Trophoblast cell (in vitro differentiated cells and primary cell): ENCODE results near the gene ZNF263.

Source experiments
- DNase-seq, 2 donors: peaks; one replicate each; pipeline ENCODE4 v3.0.0-alpha.2; 2016
- H2AFZ ChIP-seq: 2 replicates; pipeline ENCODE4 v1.6.1; 2013; ENCODE audit warnings: low read length, moderate library complexity, mild to moderate bottlenecking; ENCODE audit not compliant: insufficient read depth, poor library complexity
- H2AK5ac ChIP-seq: 2 replicates; pipeline ENCODE4 v1.6.1; 2013; ENCODE audit warnings: mild to moderate bottlenecking, low read length
- H2BK120ac ChIP-seq: 2 replicates; pipeline ENCODE4 v1.6.1; 2013; ENCODE audit warnings: low read length, mild to moderate bottlenecking, moderate library complexity; ENCODE audit not compliant: insufficient read depth, poor library complexity
- H2BK12ac ChIP-seq: 2 replicates; pipeline ENCODE4 v1.6.1; 2013; ENCODE audit warnings: mild to moderate bottlenecking, low read length, moderate library complexity
- H2BK5ac ChIP-seq: 2 replicates; pipeline ENCODE4 v1.6.1; 2013; ENCODE audit warnings: low read length, low read depth, moderate library complexity, mild to moderate bottlenecking; ENCODE audit not compliant: poor library complexity
- H3K14ac ChIP-seq: 2 replicates; pipeline ENCODE4 v1.6.1; 2013; ENCODE audit warnings: mild to moderate bottlenecking, low read length
- H3K18ac ChIP-seq: 2 replicates; pipeline ENCODE4 v1.6.1; 2013; ENCODE audit warnings: mild to moderate bottlenecking, low read length
- H3K23ac ChIP-seq: 2 replicates; pipeline ENCODE4 v1.6.1; 2013; ENCODE audit warnings: low read length
- H3K27ac ChIP-seq: 2 replicates; pipeline ENCODE4 v1.5.1; 2013; ENCODE audit warnings: low read depth, mild to moderate bottlenecking, inconsistent platforms, low read length, moderate library complexity
- H3K27me3 ChIP-seq: 2 replicates; pipeline ENCODE4 v1.6.1; 2013; ENCODE audit warnings: inconsistent platforms, mild to moderate bottlenecking, low read length, moderate library complexity; ENCODE audit not compliant: insufficient read depth
- H3K36me3 ChIP-seq, 2 experiments: 1 replicate in 1 of 2; 2 replicates in 1 of 2; pipeline ENCODE4 v1.6.1; 2013; ENCODE audit warnings: low read length in 2 of 2, mild to moderate bottlenecking in 2 of 2, moderate library complexity in 1 of 2; ENCODE audit not compliant: insufficient read depth in 2 of 2, control insufficient read depth in 1 of 2
- H3K4ac ChIP-seq: 2 replicates; pipeline ENCODE4 v1.6.1; 2013; ENCODE audit warnings: low read depth, mild to moderate bottlenecking, low read length, moderate library complexity
- H3K4me1 ChIP-seq, 2 experiments: 1 replicate in 1 of 2; 2 replicates in 1 of 2; pipeline ENCODE4 v1.6.1; 2013; ENCODE audit warnings: low read length in 2 of 2, mild to moderate bottlenecking in 2 of 2, moderate library complexity in 1 of 2; ENCODE audit not compliant: insufficient read depth in 2 of 2, control insufficient read depth in 1 of 2
- H3K4me2 ChIP-seq: 2 replicates; pipeline ENCODE4 v1.6.1; 2013; ENCODE audit warnings: inconsistent platforms, mild to moderate bottlenecking, low read length, moderate library complexity
- H3K4me3 ChIP-seq: 2 replicates; pipeline ENCODE4 v1.5.1; 2013; ENCODE audit warnings: mild to moderate bottlenecking, low read depth, low read length, inconsistent platforms
- H3K79me1 ChIP-seq: one replicate; pipeline ENCODE4 v1.6.1; 2013; ENCODE audit warnings: low read length
- H3K79me2 ChIP-seq: 2 replicates; pipeline ENCODE4 v1.6.1; 2013; ENCODE audit warnings: low read length, mild to moderate bottlenecking; ENCODE audit not compliant: control insufficient read depth, insufficient read depth, poor library complexity
- H3K9ac ChIP-seq: 2 replicates; pipeline ENCODE4 v1.6.1; 2013; ENCODE audit warnings: mild to moderate bottlenecking, low read length
- H3K9me3 ChIP-seq: 2 replicates; pipeline ENCODE4 v1.6.1; 2013; ENCODE audit warnings: low read depth, mild to moderate bottlenecking, control low read depth, inconsistent platforms, low read length; ENCODE audit not compliant: insufficient read depth
- H4K12ac ChIP-seq: 2 replicates; pipeline ENCODE4 v1.6.1; 2013; ENCODE audit warnings: low read depth, mild to moderate bottlenecking, low read length, moderate library complexity
- H4K8ac ChIP-seq: 2 replicates; pipeline ENCODE4 v1.6.1; 2013; ENCODE audit warnings: low read depth, mild to moderate bottlenecking, low read length, moderate library complexity
- H4K91ac ChIP-seq: one replicate; pipeline ENCODE4 v1.6.1; 2013; ENCODE audit warnings: low read depth, mild to moderate bottlenecking, low read length, moderate library complexity
- WGBS: extraction: QIAGEN DNeasy Blood & Tissue Kit; methylation state at CpG from one replicate; pipeline ENCODE4 v1.1.7; 2013; ENCODE audit warnings: missing lambda C conversion rate; ENCODE audit not compliant: insufficient read length, insufficient coverage; ENCODE audit errors: extremely low coverage; 5-methylcytosine and 5-hydroxymethylcytosine counted together

The ZNF263 gene

GRCh38 chr16:3252967-3253366 is 30.3 kb upstream of the ZNF263 start:
- Histone ChIP-seq H3K18ac (no peak overlapping the region), H3K36me3 (no peaks in the 10 kb centered on the region), H2BK120ac (no peak overlapping the region), H3K14ac (no peak overlapping the region), H3K79me1 (no peaks in the 10 kb centered on the region), H3K4ac (no peak overlapping the region), H3K4me3 (no peak overlapping the region), H3K9me3 (peaks cover 47% of the 10 kb centered on the region), H3K27ac (no peak overlapping the region), H3K79me2 (no peaks in the 10 kb centered on the region), H3K23ac (no peak overlapping the region), H3K4me2 (no peak overlapping the region), H3K9ac (no peak overlapping the region), H2BK12ac (no peak overlapping the region), H4K8ac (no peak overlapping the region), H2AFZ (no peak overlapping the region), H4K91ac (no peak overlapping the region), H4K12ac (no peak overlapping the region), H2AK5ac (no peak overlapping the region), H3K27me3 (no peaks in the 10 kb centered on the region), H3K4me1 (no peaks in the 10 kb centered on the region), H2BK5ac (no peak overlapping the region)
- no peak for DNase-seq
- WGBS = no CpG with 5 or more reads among the region's 4 CpGs

- no peak overlapping the region for H3K23ac ChIP-seq
- H4K91ac ChIP-seq = no peak overlapping the region
- no peak overlapping the region for H3K4me2 ChIP-seq
- no peak overlapping the region for H3K18ac ChIP-seq
- H2BK12ac ChIP-seq = no peak overlapping the region
- H3K4me1 ChIP-seq = no peaks in the 10 kb centered on the region
- DNase-seq = no peak
- H4K12ac ChIP-seq = no peak overlapping the region
- H3K36me3 ChIP-seq = no peaks in the 10 kb centered on the region
- H3K14ac ChIP-seq = no peak overlapping the region
- no peak overlapping the region for H3K9ac ChIP-seq
- no peak overlapping the region for H3K4ac ChIP-seq
- H4K8ac ChIP-seq = no peak overlapping the region
- H2AFZ ChIP-seq = no peak overlapping the region
- H2BK5ac ChIP-seq = no peak overlapping the region
- no peaks in the 10 kb centered on the region for H3K27me3 ChIP-seq
- no peak overlapping the region for H2BK120ac ChIP-seq
- no peak overlapping the region for H3K4me3 ChIP-seq
- no peaks in the 10 kb centered on the region for H3K79me1 ChIP-seq
- no peak overlapping the region for H2AK5ac ChIP-seq
- H3K79me2 ChIP-seq = no peaks in the 10 kb centered on the region
- peaks cover 43% of the 10 kb centered on the region for H3K9me3 ChIP-seq
- WGBS = no CpG with 5 or more reads among the region's 35 CpGs
- no peak overlapping the region for H3K27ac ChIP-seq
Measured at GRCh38 chr16:3254309-3254708, 29.0 kb upstream of the ZNF263 start.

- Histone ChIP-seq H2BK5ac (no peak within 1 kb of the TSS), H4K91ac (no peak within 1 kb of the TSS), H4K8ac (no peak within 1 kb of the TSS), H2AK5ac (no peak within 1 kb of the TSS), H3K4me3 (no peak within 1 kb of the TSS), H2BK120ac (no peak within 1 kb of the TSS), H3K9ac (no peak within 1 kb of the TSS), H3K23ac (no peak within 1 kb of the TSS), H3K4ac (no peak within 1 kb of the TSS), H3K79me1 (no peaks in the 10 kb centered on the region), H3K27ac (no peak within 1 kb of the TSS), H3K18ac (no peak within 1 kb of the TSS), H3K14ac (no peak within 1 kb of the TSS), H3K9me3 (peaks cover 36% of the 10 kb centered on the region), H4K12ac (no peak within 1 kb of the TSS), H2AFZ (no peak within 1 kb of the TSS), H3K79me2 (no peaks in the 10 kb centered on the region), H2BK12ac (no peak within 1 kb of the TSS), H3K4me1 (no peaks in the 10 kb centered on the region), H3K36me3 (no peaks in the 10 kb centered on the region), H3K27me3 (no peaks in the 10 kb centered on the region), H3K4me2 (no peak within 1 kb of the TSS)
- no CpG with 5 or more reads among the region's 14 CpGs for WGBS
- peak; percentile 15 to 31 for DNase-seq
Measured at GRCh38 chr16:3256146-3256865, 27.0 kb upstream of the ZNF263 start, which contains the start of gene MEFV. Gene MEFV, minus strand, starts transcription at chr16:3256633. Its CDS starts 46 bp downstream, at chr16:3256587.

GRCh38 chr16:3256866-3257465 is 26.3 kb upstream of the ZNF263 start:
- no peak overlapping the region for H3K14ac ChIP-seq
- no peaks in the 10 kb centered on the region for H3K27me3 ChIP-seq
- no peak overlapping the region for H2AFZ ChIP-seq
- H3K18ac ChIP-seq = no peak overlapping the region
- no peak overlapping the region for H2AK5ac ChIP-seq
- H2BK5ac ChIP-seq = no peak overlapping the region
- no peak overlapping the region for H2BK12ac ChIP-seq
- H3K4me3 ChIP-seq = no peak overlapping the region
- no peak overlapping the region for H3K4me2 ChIP-seq
- H4K91ac ChIP-seq = no peak overlapping the region
- H3K4me1 ChIP-seq = no peaks in the 10 kb centered on the region
- peaks cover 36% of the 10 kb centered on the region for H3K9me3 ChIP-seq
- DNase-seq = no peak
- no peak overlapping the region for H2BK120ac ChIP-seq
- no peak overlapping the region for H3K23ac ChIP-seq
- no peak overlapping the region for H3K9ac ChIP-seq
- H4K12ac ChIP-seq = no peak overlapping the region
- H3K79me2 ChIP-seq = no peaks in the 10 kb centered on the region
- H4K8ac ChIP-seq = no peak overlapping the region
- no peaks in the 10 kb centered on the region for H3K36me3 ChIP-seq
- no peak overlapping the region for H3K27ac ChIP-seq
- no CpG with 5 or more reads among the region's 9 CpGs for WGBS
- no peaks in the 10 kb centered on the region for H3K79me1 ChIP-seq
- H3K4ac ChIP-seq = no peak overlapping the region
